Measurements from ENCODE around the gene THSD4.

GRCh38 chr15:71691458-71692417, 576.5 kb downstream of the THSD4 start:
- TF ChIP-seq POLR2AphosphoS5 (IDR thresholded peaks at IDR 0.05; ENCODE audit: low read depth) (no peak), CTCF (IDR thresholded peaks at IDR 0.05; ENCODE audit: insufficient read depth, low read length) (no peak), GABPA (IDR thresholded peaks at IDR 0.05; ENCODE audit: low read depth) (no peak), REST (IDR thresholded peaks at IDR 0.05; ENCODE audit: insufficient replicate concordance, low read depth) (no peak)

Measured in HL-60 (cell line).